Effector CD8-positive, alpha-beta T cell (primary cell): ENCODE results near the gene TRIM65.
"Not testable (repeated sequence)": the region's sequence is repeated elsewhere in the genome, so short reads cannot be mapped to it uniquely, and the experiment has no call there.

Experiments used
- DNase-seq: peaks from one replicate; lab custom pipeline; 2025; lab: John Stamatoyannopoulos, UW

TRIM65 gene

DNA sequence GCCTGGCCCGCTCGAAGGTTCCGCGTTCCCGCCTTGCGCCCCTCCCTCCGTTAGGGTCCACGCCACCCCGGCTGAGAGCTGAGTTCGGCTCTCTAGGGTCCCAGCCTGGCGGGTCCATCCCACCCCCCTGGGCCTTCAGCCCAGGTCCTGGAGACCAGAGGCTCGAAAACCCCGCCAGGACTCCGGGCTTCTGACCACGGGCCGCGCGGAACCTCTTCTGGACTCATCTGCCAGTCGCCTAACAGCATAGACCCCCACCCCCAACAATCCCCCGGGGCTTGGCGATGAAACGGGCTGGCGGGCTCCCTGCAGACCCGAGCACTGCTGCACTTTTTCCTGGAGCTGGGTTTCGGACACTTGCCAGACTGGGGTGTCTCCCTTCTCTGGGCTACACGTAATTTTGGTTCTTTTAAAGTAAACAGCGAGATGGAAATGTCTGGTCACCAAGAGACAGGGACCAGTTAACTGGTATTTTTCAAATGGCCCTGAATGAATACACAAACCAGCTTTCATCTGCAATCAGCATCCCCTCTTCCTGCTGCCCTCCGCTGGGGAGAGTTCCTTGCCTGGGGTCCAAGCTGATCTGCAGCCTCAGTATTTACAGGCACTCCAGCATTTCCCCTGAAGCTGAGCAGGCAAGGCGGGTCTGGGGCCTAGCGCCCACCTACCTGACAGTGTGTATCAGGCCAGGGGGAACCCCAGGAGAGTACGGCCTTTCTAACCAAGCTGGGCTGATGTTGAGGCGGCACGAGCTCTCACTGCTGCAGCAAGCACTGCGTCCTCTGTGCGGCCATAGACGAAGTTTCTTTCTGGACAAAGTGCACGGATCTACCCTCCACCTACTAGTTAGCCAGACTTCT, 639 bp upstream of the TRIM65 start:
- no peak for DNase-seq

GRCh38 chr17:75895370-75896155, 1.2 kb downstream of the TRIM65 start:
- no peak for DNase-seq

GRCh38 chr17:75894049-75894733, 2.6 kb downstream of the TRIM65 start:
- DNase-seq = no peak

- DNase-seq = no peak
These were observed 3.3 kb downstream of the TRIM65 start for GRCh38 chr17:75893305-75894048.

- no peak for DNase-seq
These were observed 4.1 kb downstream of the TRIM65 start for GRCh38 chr17:75892556-75893224.

- DNase-seq = no peak
These were observed 4.9 kb downstream of the TRIM65 start for GRCh38 chr17:75891605-75892555.

DNA sequence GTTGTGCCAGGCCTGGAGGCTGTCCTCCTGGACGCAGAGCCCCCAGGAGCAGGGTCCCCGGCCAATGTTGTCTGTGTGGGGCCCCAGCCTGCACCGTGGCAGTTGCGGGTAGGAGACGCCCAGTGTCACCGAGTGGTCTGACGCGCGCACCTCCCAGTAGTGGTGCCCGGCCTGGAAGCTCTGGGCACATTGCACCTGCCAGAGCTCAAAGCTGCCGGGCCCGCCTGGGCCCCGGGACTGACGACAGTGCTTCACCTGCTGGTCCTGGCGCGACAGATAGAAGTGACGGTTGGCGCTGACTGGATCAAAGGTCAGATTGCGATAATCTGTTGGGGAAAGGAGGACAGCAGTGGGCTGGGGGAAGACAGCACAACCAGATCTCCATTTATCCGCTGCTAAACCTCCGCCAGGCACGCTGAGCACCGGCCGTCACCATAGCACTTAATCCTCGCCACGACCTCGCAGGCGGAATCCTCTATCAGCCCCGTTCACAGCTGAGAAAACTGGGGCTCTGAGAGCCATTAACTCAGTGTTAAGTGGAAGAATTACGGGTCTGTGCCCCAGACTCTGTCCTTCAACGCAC, 5.6 kb downstream of the TRIM65 start:
- DNase-seq = no peak

- DNase-seq = no peak
These were observed 7.3 kb downstream of the TRIM65 start for GRCh38 chr17:75889454-75889853.

DNA sequence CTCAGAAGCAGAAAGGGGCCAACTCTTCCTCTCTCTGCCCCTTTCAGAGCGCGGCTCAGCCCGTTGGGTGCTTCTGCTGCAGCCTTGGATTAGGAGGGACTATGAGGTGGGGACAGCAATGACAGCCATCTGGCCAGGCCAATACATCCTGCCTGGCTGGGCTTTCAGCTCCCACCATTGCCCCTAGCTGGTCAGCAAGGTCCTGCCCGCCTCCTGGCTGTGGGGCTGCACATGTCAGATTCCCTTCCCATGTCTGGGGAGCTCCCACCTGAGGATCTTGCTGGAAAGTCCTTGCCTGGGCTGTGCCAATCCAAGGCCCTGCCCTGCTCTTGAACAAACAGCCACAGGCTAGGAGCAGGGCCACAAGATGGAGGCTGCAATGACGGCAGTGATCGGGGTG, 8.3 kb downstream of the TRIM65 start:
- no peak for DNase-seq

- DNase-seq = not testable (repeated sequence)
These were observed 10.9 kb downstream of the TRIM65 start for GRCh38 chr17:75885860-75886259.

GRCh38 chr17:75885431-75885830, 11.3 kb downstream of the TRIM65 start:
- no peak for DNase-seq

DNA sequence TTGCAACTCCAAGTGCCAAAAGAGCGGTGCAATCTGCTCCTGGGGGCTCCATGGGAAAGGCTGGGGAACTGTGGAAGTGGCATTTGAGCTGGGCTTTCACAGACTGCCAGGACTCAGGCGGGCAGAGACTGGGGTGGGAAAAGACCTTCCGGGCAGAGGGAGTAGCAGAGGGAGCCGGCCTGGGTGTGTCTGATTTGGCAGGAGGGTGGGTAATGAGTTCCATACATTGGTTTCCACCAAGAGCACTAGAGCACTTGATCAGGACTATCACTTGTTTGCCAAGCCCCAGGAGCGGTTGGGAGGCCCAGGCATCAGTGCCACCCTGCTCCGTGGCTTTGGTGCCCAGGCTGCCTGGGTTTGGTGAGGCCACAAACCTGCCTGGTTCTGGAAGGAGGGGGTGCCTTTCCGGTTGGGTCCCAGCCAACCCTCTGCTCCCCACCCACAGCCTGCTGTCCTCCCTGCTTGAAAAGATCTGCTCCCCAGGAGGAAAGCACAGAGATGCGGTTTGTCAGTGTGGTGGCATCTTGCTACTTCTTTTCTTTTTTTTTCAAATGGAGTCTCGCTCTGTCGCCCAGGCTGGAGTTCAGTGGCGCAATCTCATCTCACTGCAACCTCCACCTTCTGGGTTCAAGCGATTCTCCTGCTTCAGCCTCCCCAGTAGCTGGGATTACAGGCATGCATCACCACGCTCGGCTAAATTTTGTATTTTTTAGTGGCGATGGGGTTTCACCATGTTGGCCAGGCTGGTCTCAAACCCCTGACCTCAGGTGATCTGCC, 14.9 kb downstream of the TRIM65 start:
- no peak for DNase-seq

GRCh38 chr17:75880266-75880665, 16.5 kb downstream of the TRIM65 start:
- DNase-seq = no peak

DNA sequence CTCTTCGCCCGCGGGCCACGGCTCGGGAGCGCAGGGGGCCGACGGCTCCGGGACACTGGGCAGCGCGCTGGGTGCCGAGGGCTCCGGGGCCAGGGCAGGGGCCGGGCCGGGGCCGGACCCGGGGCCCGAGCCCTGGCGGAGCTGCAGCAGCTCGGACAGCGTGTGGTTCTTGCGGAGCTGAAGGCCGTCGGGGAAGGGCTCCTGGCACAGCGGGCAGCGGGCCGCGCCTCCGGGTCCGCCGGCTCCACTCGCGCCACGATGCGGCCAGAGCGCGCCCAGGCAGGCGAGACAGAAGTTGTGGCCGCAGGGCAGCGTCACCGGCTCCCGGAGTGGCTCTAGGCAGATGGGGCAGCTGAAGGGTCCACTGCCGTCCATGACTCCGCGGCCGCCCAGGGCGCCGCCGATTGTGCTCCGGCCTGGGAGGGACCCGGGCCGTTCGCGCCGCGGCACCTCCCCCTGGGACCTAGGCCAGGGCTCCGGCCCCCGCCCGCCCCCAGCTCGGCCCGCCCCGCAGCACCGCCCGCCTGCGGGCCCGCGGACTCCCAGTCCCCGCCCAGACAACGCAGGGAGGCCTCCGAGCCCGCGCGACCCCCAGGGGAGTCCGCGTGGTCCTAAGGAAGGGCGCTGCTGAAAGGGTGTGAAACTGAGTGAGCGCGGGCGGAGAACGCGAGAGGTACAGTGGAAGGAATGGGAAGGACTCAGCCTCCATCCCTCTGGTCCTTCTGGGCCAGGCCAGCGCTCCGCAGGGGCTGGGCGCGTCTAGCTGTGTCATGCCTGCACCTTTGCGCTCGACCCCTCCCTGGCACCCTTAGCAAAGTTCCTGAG, 18.4 kb downstream of the TRIM65 start, which contains the start of gene TRIM47:
Gene TRIM47, minus strand, starts transcription at position 408 of the 825 bp plus-strand sequence. Its CDS starts 33 bp downstream, at position 375.
- no peak for DNase-seq

GRCh38 chr17:75877752-75878173, 19.0 kb downstream of the TRIM65 start:
- peak; percentile 49 for DNase-seq

DNA sequence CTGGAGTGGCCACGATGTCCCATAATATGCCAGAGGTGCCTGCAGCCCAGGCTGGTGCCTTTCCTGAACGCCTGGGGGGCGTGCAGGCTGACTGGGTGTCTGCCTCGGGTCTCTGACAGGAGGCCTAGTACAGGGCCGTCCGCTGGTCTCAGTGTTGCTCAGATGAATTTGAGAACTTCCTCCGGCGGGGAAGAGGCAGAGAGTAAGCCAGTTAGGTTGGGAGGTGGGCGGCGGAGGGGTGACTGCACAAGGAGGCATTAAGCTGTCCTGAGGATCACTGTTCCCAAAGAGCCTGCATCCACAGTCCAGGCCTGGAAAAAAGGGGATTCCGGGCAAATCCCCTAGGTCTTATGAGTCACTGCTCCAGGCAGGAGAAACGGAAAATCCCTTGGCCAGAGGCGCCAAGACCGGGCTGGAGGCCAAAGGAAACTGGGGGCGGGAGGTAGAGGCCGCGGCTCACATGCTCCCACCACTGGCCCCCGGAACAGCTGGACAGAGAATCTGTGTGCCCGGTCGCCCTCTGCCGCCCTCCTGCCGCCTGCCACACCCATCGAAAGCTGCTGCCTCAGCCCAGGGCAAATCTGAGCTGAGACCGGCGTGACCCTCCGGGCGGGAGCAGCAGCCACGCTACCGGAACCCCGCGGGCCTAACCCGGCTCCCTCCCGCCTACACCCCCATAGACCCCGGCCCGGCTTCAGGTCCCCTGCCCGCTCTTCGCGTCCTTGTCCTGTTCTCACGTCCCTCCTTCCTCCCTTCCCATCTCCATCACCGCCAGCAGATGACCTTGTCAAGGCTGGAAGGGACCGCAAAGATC, 19.6 kb downstream of the TRIM65 start:
- no peak for DNase-seq
